Muscle layer of duodenum (tissue), 2 donors: ENCODE results near the gene HOXA11.

Source experiments
- H3K27ac ChIP-seq: one replicate; pipeline ENCODE4 v1.7.0; 2013; ENCODE audit warnings: mild to moderate bottlenecking, low read length
- H3K27me3 ChIP-seq: one replicate; pipeline ENCODE4 v1.7.0; 2013; ENCODE audit warnings: low read depth, mild to moderate bottlenecking, control low read depth, low read length
- H3K36me3 ChIP-seq, 2 donors: one replicate each; pipeline ENCODE4 v1.7.0; 2013; ENCODE audit warnings: low read length in 2 of 2, control low read depth in 1 of 2, mild to moderate bottlenecking in 1 of 2; ENCODE audit not compliant: insufficient read depth in 2 of 2, control insufficient read depth in 1 of 2
- H3K4me1 ChIP-seq, 2 donors: one replicate each; pipeline ENCODE4 v1.7.0; 2013; ENCODE audit warnings: low read length in 2 of 2, mild to moderate bottlenecking in 2 of 2, control low read depth in 1 of 2, moderate library complexity in 1 of 2; ENCODE audit not compliant: insufficient read depth in 2 of 2, control insufficient read depth in 1 of 2
- H3K4me3 ChIP-seq, 2 donors: one replicate each; pipeline ENCODE4 v1.7.0; 2013; ENCODE audit warnings: low read length in 2 of 2, low read depth in 1 of 2, mild to moderate bottlenecking in 1 of 2
- H3K9me3 ChIP-seq, 2 donors: one replicate each; pipeline ENCODE4 v1.7.0; 2013; ENCODE audit warnings: low read length in 2 of 2, control low read depth in 1 of 2, mild to moderate bottlenecking in 1 of 2; ENCODE audit not compliant: control insufficient read depth in 1 of 2
- donor health status: healthy.

Gene HOXA11

GRCh38 chr7:27143023-27143949 lies 41.7 kb downstream of the HOXA11 start, which contains the start of gene HOXA5:
Gene HOXA5, minus strand, starts transcription at chr7:27143681. Its CDS starts 74 bp downstream, at chr7:27143607.
- Histone ChIP-seq H3K27me3 (peaks cover 15% of the 10 kb centered on the region), H3K27ac (peak within 1 kb of the TSS; percentile 97)

GRCh38 chr7:27142580-27143022 lies 42.4 kb downstream of the HOXA11 start:
- H3K4me3 ChIP-seq: peak overlapping the region; percentile 83 to 91
- H3K36me3 ChIP-seq: no peaks in the 10 kb centered on the region
- H3K27me3 ChIP-seq: peaks cover 12% of the 10 kb centered on the region
- no peaks in the 10 kb centered on the region for H3K9me3 ChIP-seq
- peaks cover 4 to 7% of the 10 kb centered on the region in 2 donors for H3K4me1 ChIP-seq
- H3K27ac ChIP-seq: peak overlapping the region; percentile 97

More at GRCh38 chr7:27143023-27143949, 41.7 kb downstream of the HOXA11 start, which contains the start of gene HOXA5:
- peak within 1 kb of the TSS; percentile 83 to 91 for H3K4me3 ChIP-seq
- H3K36me3 ChIP-seq: no peaks in the 10 kb centered on the region
- H3K4me1 ChIP-seq: peaks cover 2 to 7% of the 10 kb centered on the region in 2 donors
- H3K9me3 ChIP-seq: no peaks in the 10 kb centered on the region

- Histone ChIP-seq H3K27ac (peak overlapping the region; percentile 97), H3K4me3 (peak overlapping the region; percentile 83 to 91), H3K36me3 (no peaks in the 10 kb centered on the region), H3K9me3 (no peaks in the 10 kb centered on the region), H3K4me1 (peaks cover 4 to 7% of the 10 kb centered on the region in 2 donors), H3K27me3 (peaks cover 7% of the 10 kb centered on the region)
These were observed 43.0 kb downstream of the HOXA11 start for GRCh38 chr7:27141923-27142579.

GRCh38 chr7:27141137-27141922 lies 43.7 kb downstream of the HOXA11 start:
- Histone ChIP-seq H3K4me1 (peaks cover 4 to 7% of the 10 kb centered on the region in 2 donors), H3K9me3 (no peaks in the 10 kb centered on the region), H3K4me3 (peak overlapping the region; percentile 83 to 91), H3K36me3 (no peaks in the 10 kb centered on the region), H3K27ac (peak overlapping the region; percentile 97), H3K27me3 (peaks cover 4% of the 10 kb centered on the region)

GRCh38 chr7:27140126-27140857 lies 44.7 kb downstream of the HOXA11 start:
- Histone ChIP-seq H3K36me3 (no peaks in the 10 kb centered on the region), H3K4me1 (peaks cover 13 to 17% of the 10 kb centered on the region in 2 donors), H3K9me3 (no peaks in the 10 kb centered on the region), H3K27me3 (peaks cover 4% of the 10 kb centered on the region), H3K27ac (peak overlapping the region; percentile 97), H3K4me3 (peak overlapping the region; percentile 83 to 91)

GRCh38 chr7:27139334-27140125 lies 45.5 kb downstream of the HOXA11 start:
- Histone ChIP-seq H3K27ac (peak overlapping the region; percentile 97), H3K27me3 (peaks cover 2% of the 10 kb centered on the region), H3K9me3 (no peaks in the 10 kb centered on the region), H3K4me3 (peak overlapping the region; percentile 83 to 91), H3K36me3 (no peaks in the 10 kb centered on the region), H3K4me1 (peaks cover 21 to 24% of the 10 kb centered on the region in 2 donors)

GRCh38 chr7:27138985-27139333 lies 46.1 kb downstream of the HOXA11 start:
- peak overlapping the region; percentile 83 to 91 for H3K4me3 ChIP-seq
- peak overlapping the region; percentile 97 for H3K27ac ChIP-seq
- no peaks in the 10 kb centered on the region for H3K9me3 ChIP-seq
- H3K36me3 ChIP-seq: no peaks in the 10 kb centered on the region
- peaks cover 26 to 27% of the 10 kb centered on the region in 2 donors for H3K4me1 ChIP-seq
- no peaks in the 10 kb centered on the region for H3K27me3 ChIP-seq

GRCh38 chr7:27138472-27138871 lies 46.6 kb downstream of the HOXA11 start:
- Histone ChIP-seq H3K4me3 (peak overlapping the region; percentile 83 to 91), H3K4me1 (peaks cover 29 to 32% of the 10 kb centered on the region in 2 donors), H3K9me3 (no peaks in the 10 kb centered on the region), H3K36me3 (no peaks in the 10 kb centered on the region), H3K27ac (peak overlapping the region; percentile 97), H3K27me3 (no peaks in the 10 kb centered on the region)

- H3K27ac ChIP-seq: peak overlapping the region; percentile 97
- peaks cover 32 to 36% of the 10 kb centered on the region in 2 donors for H3K4me1 ChIP-seq
- H3K27me3 ChIP-seq: no peaks in the 10 kb centered on the region
- H3K4me3 ChIP-seq: peak overlapping the region; percentile 83 to 91
- no peaks in the 10 kb centered on the region for H3K9me3 ChIP-seq
- H3K36me3 ChIP-seq: no peaks in the 10 kb centered on the region
These were observed 47.3 kb downstream of the HOXA11 start for GRCh38 chr7:27137640-27138315.
